ENCODE results near the gene NDUFS1. TPM values are rescaled to one million over a fixed set of nuclear protein-coding genes. Genes with fewer than 3 reads are reported as not detected.

The NDUFS1 gene
- polyA plus RNA-seq, 1 donor from 2014 or later, result 113 TPM

DNA sequence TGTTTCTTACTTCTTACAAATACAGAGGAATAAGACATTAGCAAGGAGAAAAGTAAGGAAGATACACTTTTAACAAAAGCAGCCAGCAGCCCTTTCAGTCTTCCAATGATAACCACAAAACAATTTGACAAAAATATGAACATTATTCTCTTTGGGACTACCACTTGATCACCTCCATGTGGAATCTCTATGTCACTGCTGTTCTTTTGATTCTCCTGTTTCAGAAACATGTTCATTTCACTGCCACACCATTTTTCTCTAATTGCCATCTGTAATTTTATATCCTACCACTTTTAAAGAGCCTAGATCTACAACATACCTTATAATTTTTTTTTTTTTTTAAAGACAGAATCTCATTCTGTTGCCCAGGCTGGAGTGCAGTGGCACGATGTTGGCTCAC lies 84.1 kb downstream of the NDUFS1 start:
- H3K4me2 ChIP-seq (ENCODE audit: low read length), result no peak overlapping the region
- no peaks in the 10 kb centered on the region for H3F3A ChIP-seq (ENCODE audit: insufficient read depth, low read length, poor library complexity, severe bottlenecking)
- H3K36me3 ChIP-seq (ENCODE audit: insufficient read depth, low read length), result no peaks in the 10 kb centered on the region
- H3K27ac ChIP-seq (ENCODE audit: low read length), result no peak overlapping the region
- H3K79me2 ChIP-seq (replicated peaks; ENCODE audit: insufficient read depth, low read length), result peaks cover 41% of the 10 kb centered on the region
- H4K20me1 ChIP-seq (ENCODE audit: insufficient read depth), result no peaks in the 10 kb centered on the region
- no peaks in the 10 kb centered on the region for H3K9me3 ChIP-seq (ENCODE audit: low read length)
- no peak overlapping the region for H2AFZ ChIP-seq (ENCODE audit: low read depth, low read length)
- no peak for TF ChIP-seq POLR2AphosphoS5 (IDR thresholded peaks at IDR 0.05)
- H3K4me3 ChIP-seq (ENCODE audit: low read length), result no peak overlapping the region
- no peaks in the 10 kb centered on the region for H3K9me2 ChIP-seq (ENCODE audit: insufficient read depth, low read length)
- H3K27me3 ChIP-seq (ENCODE audit: insufficient read depth, low read depth, low read length), result no peaks in the 10 kb centered on the region
- H3K9ac ChIP-seq (ENCODE audit: low read length), result no peak overlapping the region

DNA sequence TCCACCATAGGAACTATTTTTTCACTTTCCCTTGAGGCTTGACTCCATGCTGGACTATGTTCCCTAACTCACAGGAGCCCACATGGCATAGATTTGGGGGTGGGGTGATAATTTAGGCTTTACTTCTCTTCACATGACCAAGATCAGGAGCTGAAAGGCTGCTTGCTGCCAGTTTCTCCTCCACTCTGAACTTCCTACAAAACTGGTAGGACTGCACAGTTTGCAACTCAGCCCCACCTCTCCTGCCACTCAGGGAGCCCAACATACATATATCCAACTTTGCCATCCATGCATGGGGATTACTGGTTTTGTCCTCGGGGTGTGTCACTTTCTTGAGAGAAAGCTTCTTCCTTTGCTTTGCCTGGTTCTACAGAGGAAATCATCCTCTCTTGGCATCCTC lies 87.4 kb downstream of the NDUFS1 start:
- Histone ChIP-seq H3K27ac (ENCODE audit: low read length) (no peak overlapping the region), H3K4me3 (ENCODE audit: low read length) (no peak overlapping the region), H3F3A (ENCODE audit: insufficient read depth, low read length, poor library complexity, severe bottlenecking) (no peaks in the 10 kb centered on the region), H3K79me2 (replicated peaks; ENCODE audit: insufficient read depth, low read length) (peaks cover 33% of the 10 kb centered on the region), H3K4me2 (ENCODE audit: low read length) (no peak overlapping the region), H3K9me3 (ENCODE audit: low read length) (no peaks in the 10 kb centered on the region), H3K36me3 (ENCODE audit: insufficient read depth, low read length) (no peaks in the 10 kb centered on the region), H3K9me2 (ENCODE audit: insufficient read depth, low read length) (no peaks in the 10 kb centered on the region), H4K20me1 (ENCODE audit: insufficient read depth) (no peaks in the 10 kb centered on the region), H3K9ac (ENCODE audit: low read length) (no peak overlapping the region), H2AFZ (ENCODE audit: low read depth, low read length) (no peak overlapping the region), H3K27me3 (ENCODE audit: insufficient read depth, low read depth, low read length) (no peaks in the 10 kb centered on the region)
- TF ChIP-seq SMC3 (conservative IDR thresholded peaks at IDR 0.05; ENCODE audit: poor library complexity) (no peak), RAD21 (conservative IDR thresholded peaks at IDR 0.05) (no peak), POLR2AphosphoS5 (IDR thresholded peaks at IDR 0.05) (no peak), TAF1 (IDR thresholded peaks at IDR 0.05; ENCODE audit: low read depth) (no peak), MXI1 (conservative IDR thresholded peaks at IDR 0.05; ENCODE audit: poor library complexity, severe bottlenecking) (no peak), CTCF (IDR thresholded peaks at IDR 0.05; ENCODE audit: poor library complexity, severe bottlenecking) (no peak), EZH2 (IDR thresholded peaks at IDR 0.05; ENCODE audit: borderline replicate concordance, insufficient read depth, low read length, poor library complexity, severe bottlenecking) (no peak), EP300 (conservative IDR thresholded peaks at IDR 0.05; ENCODE audit: poor library complexity, severe bottlenecking) (no peak), REST (IDR thresholded peaks at IDR 0.05; ENCODE audit: borderline replicate concordance) (no peak)

DNA sequence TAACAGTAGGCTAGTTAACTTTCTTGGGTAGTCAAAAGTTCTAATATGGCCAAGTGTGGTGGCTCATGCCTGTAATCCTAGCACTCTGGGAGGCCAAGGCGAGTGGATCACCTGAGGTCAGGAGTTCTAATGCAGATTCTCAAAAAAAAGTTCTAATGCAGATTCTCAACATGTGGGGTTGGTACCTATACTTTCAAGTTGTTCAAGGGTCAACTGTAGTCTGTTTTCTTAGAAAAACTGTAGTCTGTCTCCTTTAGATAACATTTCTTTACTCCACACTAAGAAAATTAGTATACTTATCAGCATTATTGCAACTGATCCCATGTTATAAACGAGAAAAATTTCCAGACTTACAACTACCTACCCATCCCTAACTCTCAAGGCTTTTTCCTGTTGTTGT lies 89.8 kb downstream of the NDUFS1 start:
- H3K9me2 ChIP-seq (ENCODE audit: insufficient read depth, low read length), result no peaks in the 10 kb centered on the region
- no peak overlapping the region for H3K4me3 ChIP-seq (ENCODE audit: low read length)
- H2AFZ ChIP-seq (ENCODE audit: low read depth, low read length), result no peak overlapping the region
- H3K9ac ChIP-seq (ENCODE audit: low read length), result no peak overlapping the region
- TF ChIP-seq POLR2AphosphoS5 (IDR thresholded peaks at IDR 0.05) (no peak), EZH2 (IDR thresholded peaks at IDR 0.05; ENCODE audit: borderline replicate concordance, insufficient read depth, low read length, poor library complexity, severe bottlenecking) (no peak), EP300 (conservative IDR thresholded peaks at IDR 0.05; ENCODE audit: poor library complexity, severe bottlenecking) (no peak), MXI1 (conservative IDR thresholded peaks at IDR 0.05; ENCODE audit: poor library complexity, severe bottlenecking) (no peak), RAD21 (conservative IDR thresholded peaks at IDR 0.05) (no peak), TAF1 (IDR thresholded peaks at IDR 0.05; ENCODE audit: low read depth) (no peak)
- no peaks in the 10 kb centered on the region for H3K27me3 ChIP-seq (ENCODE audit: insufficient read depth, low read depth, low read length)
- H4K20me1 ChIP-seq (ENCODE audit: insufficient read depth), result no peaks in the 10 kb centered on the region
- no peak overlapping the region for H3K27ac ChIP-seq (ENCODE audit: low read length)
- H3K9me3 ChIP-seq (ENCODE audit: low read length), result no peaks in the 10 kb centered on the region
- no peaks in the 10 kb centered on the region for H3F3A ChIP-seq (ENCODE audit: insufficient read depth, low read length, poor library complexity, severe bottlenecking)
- peaks cover 22% of the 10 kb centered on the region for H3K79me2 ChIP-seq (replicated peaks; ENCODE audit: insufficient read depth, low read length)
- no peak overlapping the region for H3K4me2 ChIP-seq (ENCODE audit: low read length)
- no peaks in the 10 kb centered on the region for H3K36me3 ChIP-seq (ENCODE audit: insufficient read depth, low read length)
